ENCODE measurements around the gene MRPL53. TPM values are rescaled to one million over a fixed set of nuclear protein-coding genes. Genes with fewer than 3 reads are reported as not detected.
"Not testable (repeated sequence)": the region's sequence is repeated elsewhere in the genome, so short reads cannot be mapped to it uniquely, and the experiment has no call there.

The MRPL53 gene
- polyA plus RNA-seq, 1 donor from 2014 or later, result 144 TPM

- Mint-ChIP-seq H3K36me3 (peaks cover 4% of the 10 kb centered on the region), H3K27me3 (no peaks in the 10 kb centered on the region), H3K4me3 (peak overlapping the region; percentile 90 to 96 (median 96)), H3K9me3 (no peaks in the 10 kb centered on the region), H3K4me1 (peaks cover 35 to 43% (median 43%) of the 10 kb centered on the region in 3 donors), H3K27ac (peak overlapping the region; percentile 92 to 100 (median 100))
Observed at GRCh38 chr2:74457549-74458131, 14.8 kb downstream of the MRPL53 start.

DNA sequence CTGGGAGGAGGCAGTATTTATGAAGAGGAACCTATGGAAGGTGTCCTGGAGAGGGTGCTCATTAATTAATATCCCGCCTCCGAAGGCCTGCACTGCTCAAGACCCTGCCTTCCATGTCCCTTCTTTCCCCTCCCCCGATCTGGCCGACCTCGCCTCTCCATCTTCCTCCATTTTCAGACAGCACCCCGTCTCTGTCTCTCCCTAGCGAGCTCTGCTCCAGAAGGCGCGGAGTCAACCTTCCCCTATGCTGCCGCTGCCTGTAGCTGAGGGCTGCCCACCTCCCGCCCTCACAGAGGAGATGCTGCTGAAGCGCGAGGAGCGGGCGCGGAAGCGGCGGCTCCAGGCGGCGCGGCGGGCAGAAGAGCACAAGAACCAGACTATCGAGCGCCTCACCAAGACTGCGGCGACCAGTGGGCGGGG, 15.3 kb downstream of the MRPL53 start:
- Mint-ChIP-seq H3K27me3 (no peaks in the 10 kb centered on the region), H3K36me3 (peaks cover 5% of the 10 kb centered on the region), H3K9me3 (no peaks in the 10 kb centered on the region), H3K4me1 (peaks cover 40 to 48% (median 47%) of the 10 kb centered on the region in 3 donors), H3K4me3 (peak overlapping the region; percentile 90 to 96 (median 96)), H3K27ac (peak overlapping the region; percentile 92 to 100 (median 98))

DNA sequence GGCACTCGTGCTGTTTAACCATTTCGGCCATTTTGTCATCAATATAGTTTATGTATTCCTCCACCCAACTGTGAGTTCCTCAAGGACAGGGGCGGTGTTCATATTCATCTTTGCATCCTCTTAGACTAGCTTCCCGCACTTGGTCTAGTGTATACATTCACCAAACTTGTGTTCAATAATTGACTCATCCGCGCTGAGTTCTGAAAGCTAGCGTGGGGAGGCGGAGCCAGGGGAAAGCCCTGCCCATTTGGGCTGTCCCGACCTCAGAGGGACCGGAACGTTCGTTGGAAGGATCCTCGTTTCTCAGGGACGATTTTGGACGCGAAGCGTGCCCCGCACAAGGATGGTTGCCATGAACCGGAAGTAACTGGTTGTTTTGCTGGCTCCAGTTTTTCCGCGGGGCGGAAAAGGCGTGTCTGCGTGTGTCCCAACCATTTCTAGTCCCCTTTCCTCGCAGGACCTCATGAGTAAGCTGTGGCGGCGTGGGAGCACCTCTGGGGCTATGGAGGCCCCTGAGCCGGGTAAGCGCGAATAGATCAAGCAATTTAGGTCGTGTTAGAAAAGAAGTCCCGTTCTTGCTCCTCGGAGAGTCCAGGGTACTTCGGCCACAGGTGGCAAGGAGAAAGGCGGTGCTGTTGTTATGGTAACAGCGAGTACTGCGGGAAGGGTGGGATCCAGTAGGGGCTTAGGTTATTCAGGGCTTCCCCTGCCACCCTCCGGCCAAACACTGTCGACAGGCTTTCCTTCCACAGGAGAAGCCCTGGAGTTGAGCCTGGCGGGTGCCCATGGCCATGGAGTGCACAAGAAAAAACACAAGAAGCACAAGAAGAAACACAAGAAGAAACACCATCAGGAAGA, 17.6 kb downstream of the MRPL53 start, which contains the start of gene INO80B:
INO80B (plus strand) TSS at position 434 of the 858 bp plus-strand sequence; CDS start at position 464, 30 bp downstream.
- no peaks in the 10 kb centered on the region for H3K27me3 Mint-ChIP-seq
- peak within 1 kb of the TSS; percentile 92 to 99 (median 97) for H3K27ac Mint-ChIP-seq
- peaks cover 5% of the 10 kb centered on the region for H3K36me3 Mint-ChIP-seq
- peaks cover 40 to 48% (median 46%) of the 10 kb centered on the region in 3 donors for H3K4me1 Mint-ChIP-seq
- H3K9me3 Mint-ChIP-seq, result no peaks in the 10 kb centered on the region
- peak within 1 kb of the TSS; percentile 90 to 100 (median 97) for H3K4me3 Mint-ChIP-seq

GRCh38 chr2:74450570-74451190, 21.8 kb downstream of the MRPL53 start:
- H3K9me3 Mint-ChIP-seq, result no peaks in the 10 kb centered on the region
- no peak overlapping the region for H3K27ac Mint-ChIP-seq
- peaks cover 5% of the 10 kb centered on the region for H3K36me3 Mint-ChIP-seq
- H3K4me3 Mint-ChIP-seq, result peak overlapping the region in 2 of 4 donors; percentile 27 to 41
- H3K4me1 Mint-ChIP-seq, result peaks cover 22 to 25% (median 24%) of the 10 kb centered on the region in 3 donors
- no peaks in the 10 kb centered on the region for H3K27me3 Mint-ChIP-seq

DNA sequence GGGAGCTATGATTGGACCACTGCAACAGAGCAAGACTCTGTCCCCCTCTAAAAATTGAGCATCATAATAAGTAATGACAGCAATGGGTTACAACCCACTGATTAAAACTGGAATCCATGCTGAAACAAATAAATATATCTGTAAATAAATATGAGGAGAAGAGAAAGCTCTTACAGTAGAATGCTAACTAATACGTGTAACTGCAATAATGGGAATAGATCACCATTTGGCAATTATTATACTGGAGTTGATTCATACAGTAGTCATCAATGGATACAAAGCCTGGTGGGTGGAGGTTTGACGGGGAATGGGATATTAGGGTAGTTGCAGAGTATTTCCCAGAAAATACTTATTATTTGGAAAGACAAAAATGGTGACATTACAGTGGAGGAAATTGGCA, 23.7 kb downstream of the MRPL53 start:
- Mint-ChIP-seq H3K27ac (peak overlapping the region in 1 of 3 donors; percentile 73), H3K27me3 (peaks cover 2% of the 10 kb centered on the region), H3K9me3 (peaks cover 0 to 1% (median 0%) of the 10 kb centered on the region in 3 donors), H3K36me3 (peaks cover 2% of the 10 kb centered on the region), H3K4me1 (peaks cover 11 to 13% (median 11%) of the 10 kb centered on the region in 3 donors), H3K4me3 (no peak overlapping the region)

DNA sequence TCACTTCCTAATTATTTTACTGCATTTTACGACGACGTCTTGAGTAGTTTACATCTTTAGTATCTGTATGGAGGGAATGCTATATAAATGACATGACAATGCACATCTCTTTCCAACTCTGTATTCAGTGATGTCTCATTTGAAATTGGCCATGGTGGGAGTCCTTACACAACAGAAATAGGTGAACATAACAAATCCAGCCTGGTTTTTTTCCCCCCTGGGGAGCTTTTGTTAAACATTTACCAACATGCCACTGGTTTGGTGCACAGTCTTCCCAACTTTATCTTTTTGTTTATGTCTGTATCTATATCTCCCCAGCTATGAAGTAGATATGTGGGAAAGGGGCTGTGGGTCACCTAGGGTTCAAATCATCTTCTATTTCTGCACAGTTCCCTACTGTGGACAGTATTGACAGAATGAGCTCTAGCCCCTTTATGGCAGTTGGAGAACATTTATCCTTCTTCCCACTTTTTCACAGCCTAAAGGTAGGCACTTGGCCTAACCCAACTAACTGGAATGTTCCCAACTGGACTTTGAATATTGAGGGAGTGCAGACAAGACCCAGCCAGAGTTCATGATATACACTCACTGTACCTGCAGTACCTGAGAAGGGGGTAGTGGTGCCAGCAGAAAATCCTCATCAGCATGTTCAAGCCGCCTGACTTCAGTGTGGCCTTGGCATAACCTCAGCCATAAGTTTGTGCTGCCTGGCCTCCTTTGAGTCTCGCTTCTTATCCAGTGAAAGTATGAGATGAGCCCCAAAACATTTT, 25.1 kb downstream of the MRPL53 start:
- peaks cover 1% of the 10 kb centered on the region for H3K36me3 Mint-ChIP-seq
- peaks cover 0 to 1% (median 0%) of the 10 kb centered on the region in 3 donors for H3K9me3 Mint-ChIP-seq
- H3K4me3 Mint-ChIP-seq, result no peak overlapping the region
- peaks cover 8% of the 10 kb centered on the region for H3K27me3 Mint-ChIP-seq
- peaks cover 3 to 6% (median 3%) of the 10 kb centered on the region in 3 donors for H3K4me1 Mint-ChIP-seq
- no peak overlapping the region for H3K27ac Mint-ChIP-seq

DNA sequence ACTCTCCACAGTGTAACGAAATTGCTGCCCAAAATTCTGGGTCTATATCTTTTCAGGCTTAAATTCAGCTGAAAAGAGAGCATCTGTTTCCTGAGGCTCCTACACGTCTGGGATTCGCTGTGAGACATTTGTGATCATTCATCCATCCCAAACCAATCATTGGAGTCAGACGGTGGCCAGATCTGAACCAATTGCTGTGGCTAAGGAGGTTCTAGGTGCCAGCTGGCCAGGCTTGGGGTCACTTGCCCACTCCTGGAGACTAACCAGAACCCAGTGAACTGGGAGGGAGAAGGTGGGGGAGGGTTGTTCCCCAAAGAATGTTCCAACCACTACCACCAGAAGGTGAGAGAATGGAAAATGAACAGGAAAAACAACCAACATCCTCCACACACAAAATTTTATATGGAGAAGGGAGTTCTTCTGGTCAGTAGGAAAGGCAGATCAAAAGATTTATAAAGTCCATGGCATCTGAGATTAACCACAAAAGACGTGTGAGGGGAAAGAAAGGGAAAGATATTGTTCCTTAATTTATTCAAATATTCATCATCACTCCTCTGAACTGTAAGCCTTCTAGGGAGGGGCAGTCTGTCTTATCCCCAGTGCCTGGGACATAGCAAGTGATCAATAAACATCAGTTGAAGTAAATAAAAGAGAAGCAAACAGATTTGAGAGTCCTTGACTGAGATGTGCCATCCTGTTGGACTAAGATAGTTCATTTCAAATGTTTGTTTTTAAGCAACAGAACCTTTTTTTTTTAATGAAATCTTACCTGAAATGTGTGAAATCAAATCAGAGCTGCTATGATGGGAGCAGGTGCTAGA, 27.8 kb downstream of the MRPL53 start:
- H3K27me3 Mint-ChIP-seq, result peaks cover 18% of the 10 kb centered on the region
- peaks cover 0 to 1% (median 0%) of the 10 kb centered on the region in 3 donors for H3K9me3 Mint-ChIP-seq
- no peak overlapping the region for H3K27ac Mint-ChIP-seq
- no peaks in the 10 kb centered on the region for H3K36me3 Mint-ChIP-seq
- H3K4me3 Mint-ChIP-seq, result peak overlapping the region in 1 of 4 donors; percentile 10
- peaks cover 1 to 8% (median 4%) of the 10 kb centered on the region in 3 donors for H3K4me1 Mint-ChIP-seq

GRCh38 chr2:74442483-74443297, 29.8 kb downstream of the MRPL53 start:
- H3K9me3 Mint-ChIP-seq, H3K36me3 Mint-ChIP-seq, H3K27ac Mint-ChIP-seq: not testable (repeated sequence)
- H3K4me1 Mint-ChIP-seq, result peaks cover 9 to 12% (median 12%) of the 10 kb centered on the region in 3 donors
- peaks cover 18% of the 10 kb centered on the region for H3K27me3 Mint-ChIP-seq
- H3K4me3 Mint-ChIP-seq, result peak overlapping the region in 3 of 4 donors; percentile 58 to 80 (median 80)

GRCh38 chr2:74441690-74442482, 30.6 kb downstream of the MRPL53 start, which contains the start of gene RTKN:
RTKN (minus strand) TSS chr2:74441937; CDS start chr2:74441816, 121 bp downstream.
- H3K36me3 Mint-ChIP-seq, result no peaks in the 10 kb centered on the region
- H3K27ac Mint-ChIP-seq, result peak within 1 kb of the TSS in 1 of 3 donors; percentile 47
- peaks cover 0 to 1% (median 0%) of the 10 kb centered on the region in 3 donors for H3K9me3 Mint-ChIP-seq
- H3K4me3 Mint-ChIP-seq, result peak within 1 kb of the TSS; percentile 80 to 91 (median 83)
- H3K4me1 Mint-ChIP-seq, result peaks cover 11 to 17% (median 17%) of the 10 kb centered on the region in 3 donors
- H3K27me3 Mint-ChIP-seq, result peaks cover 18% of the 10 kb centered on the region

DNA sequence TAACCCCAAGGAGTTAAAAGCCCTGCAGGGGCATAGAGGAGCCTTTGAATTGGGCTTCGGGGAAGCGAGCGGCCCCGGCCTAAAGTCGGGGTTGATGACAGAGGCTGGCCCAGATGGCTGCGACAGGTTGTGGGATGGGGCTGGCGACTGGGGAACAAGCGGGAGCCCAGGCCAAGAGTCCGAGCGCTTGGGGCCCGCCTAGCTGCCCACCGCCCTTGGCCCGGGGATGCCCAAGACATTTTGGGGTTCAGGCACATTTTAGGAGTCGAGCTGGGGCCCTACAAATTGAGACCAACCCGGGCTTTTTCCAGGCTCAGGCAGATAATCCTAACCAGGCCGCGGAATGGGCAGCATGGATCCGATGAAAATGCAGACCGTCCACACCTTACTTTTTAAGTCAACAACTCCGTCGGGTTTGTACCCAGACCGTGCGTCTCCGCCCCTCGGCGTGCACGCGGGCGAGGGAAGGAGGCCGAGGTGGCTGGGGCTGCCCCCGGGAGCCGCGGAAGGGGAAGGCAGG, 31.2 kb downstream of the MRPL53 start:
- peaks cover 0 to 1% (median 0%) of the 10 kb centered on the region in 3 donors for H3K9me3 Mint-ChIP-seq
- peak overlapping the region; percentile 32 to 91 (median 83) for H3K4me3 Mint-ChIP-seq
- H3K4me1 Mint-ChIP-seq, result peaks cover 11 to 18% (median 18%) of the 10 kb centered on the region in 3 donors
- peak overlapping the region in 1 of 3 donors; percentile 47 for H3K27ac Mint-ChIP-seq
- H3K36me3 Mint-ChIP-seq, result no peaks in the 10 kb centered on the region
- H3K27me3 Mint-ChIP-seq, result peaks cover 18% of the 10 kb centered on the region

DNA sequence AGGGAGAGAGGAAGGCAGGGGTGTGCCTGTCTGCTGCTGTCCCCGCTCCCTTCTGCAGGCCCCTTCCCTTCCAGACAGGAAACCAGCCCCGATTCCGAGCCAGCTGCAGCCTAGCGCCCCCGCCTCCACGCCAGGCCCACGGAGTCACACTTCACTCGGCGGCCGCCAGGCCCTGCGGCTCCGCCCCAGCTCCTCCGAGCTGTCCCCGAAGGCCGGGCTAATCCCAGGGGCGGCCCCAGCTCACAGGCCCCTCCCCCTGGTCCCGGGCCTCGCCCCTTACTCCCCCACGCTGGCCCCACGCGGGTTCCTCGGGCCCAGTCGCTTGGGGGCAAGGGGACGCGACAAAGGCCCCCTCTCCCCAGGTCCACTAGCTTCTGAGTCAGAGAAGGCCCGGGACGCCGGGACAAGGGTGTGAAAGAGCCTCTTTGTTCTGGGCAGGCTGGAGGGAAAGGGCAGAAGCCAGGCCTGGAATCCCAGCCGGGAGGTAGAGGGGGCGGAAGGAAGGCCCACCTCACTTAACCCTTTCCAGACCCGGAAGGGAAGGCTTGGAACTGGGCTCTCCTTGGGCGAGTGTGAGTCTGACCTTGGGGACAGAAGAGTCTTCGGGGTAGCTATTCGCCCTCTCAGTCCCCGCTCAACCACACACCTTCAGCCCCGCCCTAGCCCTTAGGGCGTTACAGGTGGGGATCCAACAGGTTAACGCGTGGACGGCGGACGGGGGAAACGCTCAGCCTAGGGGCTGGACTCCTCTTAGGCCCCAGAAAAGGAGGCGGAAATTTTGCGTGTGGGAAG, 31.9 kb downstream of the MRPL53 start:
- H3K9me3 Mint-ChIP-seq, result peaks cover 0 to 1% (median 0%) of the 10 kb centered on the region in 3 donors
- peak overlapping the region; percentile 48 to 91 (median 76) for H3K4me3 Mint-ChIP-seq
- H3K4me1 Mint-ChIP-seq, result peaks cover 11 to 18% (median 18%) of the 10 kb centered on the region in 3 donors
- no peaks in the 10 kb centered on the region for H3K36me3 Mint-ChIP-seq
- H3K27me3 Mint-ChIP-seq, result peaks cover 18% of the 10 kb centered on the region
- H3K27ac Mint-ChIP-seq, result peak overlapping the region in 1 of 3 donors; percentile 47

All from IgD-negative memory B cell (primary cell).